ENCODE measurements around the gene NCKAP1. TPM values are rescaled to one million over a fixed set of nuclear protein-coding genes. Genes with fewer than 3 reads are reported as not detected.

NCKAP1 gene
- total and polyA plus RNA-seq, 2 experiments from 2014 or later, result 54.5 to 216 TPM

GRCh38 chr2:182915369-182916326, 122.6 kb downstream of the NCKAP1 start:
- WGBS (ENCODE audit: low lambda C conversion rate, missing lambda C conversion rate), result 78% methylated on average over 5 of the region's 6 CpGs
- no peak overlapping the region for H3K4me3 ChIP-seq
- H3K4me1 ChIP-seq (ENCODE audit: insufficient read depth), result no peaks in the 10 kb centered on the region
- no peaks in the 10 kb centered on the region for H3K79me2 ChIP-seq
- no peak overlapping the region for H3K4me2 ChIP-seq
- peak overlapping the region; percentile 45 for H3K27ac ChIP-seq
- H3K27me3 ChIP-seq, result no peaks in the 10 kb centered on the region
- H3K9me3 ChIP-seq (ENCODE audit: low read depth), result no peaks in the 10 kb centered on the region
- peak; percentile 35 for DNase-seq (ENCODE audit: low spot score)
- no peaks in the 10 kb centered on the region for H3K9me2 ChIP-seq (replicated peaks; ENCODE audit: insufficient read depth)
- no peak overlapping the region for H2AFZ ChIP-seq
- H4K20me1 ChIP-seq (ENCODE audit: insufficient read depth, poor library complexity, severe bottlenecking), result no peaks in the 10 kb centered on the region
- H3K36me3 ChIP-seq (replicated peaks; ENCODE audit: insufficient read depth, low read depth), result no peaks in the 10 kb centered on the region
- TF ChIP-seq CTCF (IDR thresholded peaks at IDR 0.05; ENCODE audit: poor library complexity), result no peak
- no peak for TF ChIP-seq EZH2 (IDR thresholded peaks at IDR 0.05; ENCODE audit: borderline replicate concordance)
- TF ChIP-seq EZH2phosphoT487 (IDR thresholded peaks at IDR 0.05; ENCODE audit: low read depth, severe bottlenecking, unreplicated experiment), result no peak

GRCh38 chr2:182914852-182915251, 123.4 kb downstream of the NCKAP1 start:
- no peaks in the 10 kb centered on the region for H4K20me1 ChIP-seq (ENCODE audit: insufficient read depth, poor library complexity, severe bottlenecking)
- no peaks in the 10 kb centered on the region for H3K79me2 ChIP-seq
- no peak for DNase-seq (ENCODE audit: low spot score)
- H3K4me3 ChIP-seq, result no peak overlapping the region
- H3K4me2 ChIP-seq, result no peak overlapping the region
- H3K36me3 ChIP-seq (replicated peaks; ENCODE audit: insufficient read depth, low read depth), result no peaks in the 10 kb centered on the region
- no peaks in the 10 kb centered on the region for H3K4me1 ChIP-seq (ENCODE audit: insufficient read depth)
- no peaks in the 10 kb centered on the region for H3K9me3 ChIP-seq (ENCODE audit: low read depth)
- no peaks in the 10 kb centered on the region for H3K9me2 ChIP-seq (replicated peaks; ENCODE audit: insufficient read depth)
- 57% methylated on average over 1 of the region's 1 CpG for WGBS (ENCODE audit: low lambda C conversion rate, missing lambda C conversion rate)
- H2AFZ ChIP-seq, result no peak overlapping the region
- H3K27ac ChIP-seq, result peak overlapping the region; percentile 45
- no peaks in the 10 kb centered on the region for H3K27me3 ChIP-seq
- TF ChIP-seq CTCF (IDR thresholded peaks at IDR 0.05; ENCODE audit: poor library complexity) (no peak), EZH2 (IDR thresholded peaks at IDR 0.05; ENCODE audit: borderline replicate concordance) (no peak), EZH2phosphoT487 (IDR thresholded peaks at IDR 0.05; ENCODE audit: low read depth, severe bottlenecking, unreplicated experiment) (no peak)

- Histone ChIP-seq H3K9me3 (ENCODE audit: low read depth) (no peaks in the 10 kb centered on the region), H2AFZ (no peak overlapping the region)
Observed at GRCh38 chr2:182913064-182913463, 125.2 kb downstream of the NCKAP1 start.

More at GRCh38 chr2:182913064-182913463, 125.2 kb downstream of the NCKAP1 start:
- Histone ChIP-seq H3K4me3 (no peak overlapping the region), H3K9me2 (replicated peaks; ENCODE audit: insufficient read depth) (no peaks in the 10 kb centered on the region), H3K36me3 (replicated peaks; ENCODE audit: insufficient read depth, low read depth) (no peaks in the 10 kb centered on the region), H3K4me1 (ENCODE audit: insufficient read depth) (no peaks in the 10 kb centered on the region), H3K27ac (no peak overlapping the region), H3K27me3 (no peaks in the 10 kb centered on the region), H3K79me2 (no peaks in the 10 kb centered on the region), H4K20me1 (ENCODE audit: insufficient read depth, poor library complexity, severe bottlenecking) (no peaks in the 10 kb centered on the region), H3K4me2 (no peak overlapping the region)
- TF ChIP-seq EZH2phosphoT487 (IDR thresholded peaks at IDR 0.05; ENCODE audit: low read depth, severe bottlenecking, unreplicated experiment) (no peak), CTCF (IDR thresholded peaks at IDR 0.05; ENCODE audit: poor library complexity) (no peak), EZH2 (IDR thresholded peaks at IDR 0.05; ENCODE audit: borderline replicate concordance) (no peak)
- 100% methylated on average over 1 of the region's 1 CpG for WGBS (ENCODE audit: low lambda C conversion rate, missing lambda C conversion rate)
- DNase-seq (ENCODE audit: low spot score), result no peak
